GM23338 (cell line): ENCODE results near the gene KAT2B. TPM values are rescaled to one million over a fixed set of nuclear protein-coding genes. Genes with fewer than 3 reads are reported as not detected.

Experiments used
- ATAC-seq: fragments of 200-7000 bp; cut with Tn5 transposase; 3 replicates; pipeline ENCODE4 v1.9.1; 2020
- DNase-seq: peaks from one replicate; pipeline ENCODE4 v3.0.0-alpha.2; 2015; ENCODE audit warnings: low spot score
- H2AFZ ChIP-seq: fragments of 200-600 bp; sonication (generic); 2 replicates; pipeline ENCODE4 v1.8.0; 2016; ENCODE audit warnings: antibody characterized with exemption, mild to moderate bottlenecking, moderate library complexity
- H3F3A ChIP-seq: fragments of 200-600 bp; sonication (generic); replicated peaks from 2 replicates; pipeline ENCODE4 v1.8.0; 2017; ENCODE audit warnings: antibody characterized with exemption, mixed run types, low read depth
- H3K27ac ChIP-seq: fragments of 200-600 bp; sonication (generic); 2 replicates; pipeline ENCODE4 v1.6.1; 2016; ENCODE audit warnings: low read depth
- H3K27me3 ChIP-seq: fragments of 200-600 bp; sonication (generic); 2 replicates; pipeline ENCODE4 v1.8.0; 2016; ENCODE audit warnings: mild to moderate bottlenecking, mixed run types, moderate library complexity; ENCODE audit not compliant: insufficient read depth
- H3K36me3 ChIP-seq: fragments of 200-600 bp; sonication (generic); 2 replicates; pipeline ENCODE4 v1.8.0; 2016; ENCODE audit warnings: mild to moderate bottlenecking; ENCODE audit not compliant: insufficient read depth
- H3K4me1 ChIP-seq: fragments of 200-600 bp; sonication (generic); 2 replicates; pipeline ENCODE4 v1.8.0; 2016; ENCODE audit warnings: mild to moderate bottlenecking, moderate library complexity; ENCODE audit not compliant: insufficient read depth
- H3K4me2 ChIP-seq: fragments of 200-600 bp; sonication (generic); 2 replicates; pipeline ENCODE4 v1.7.1; 2017; ENCODE audit warnings: mixed run types
- H3K4me3 ChIP-seq: fragments of 200-600 bp; sonication (generic); 2 replicates; pipeline ENCODE4 v1.6.1; 2016; ENCODE audit warnings: mixed run types
- H3K79me2 ChIP-seq: fragments of 200-600 bp; sonication (generic); replicated peaks from 2 replicates; pipeline ENCODE4 v1.8.0; 2017; ENCODE audit warnings: mild to moderate bottlenecking; ENCODE audit not compliant: insufficient read depth
- H3K9me2 ChIP-seq: fragments of 200-600 bp; sonication (generic); 2 replicates; pipeline ENCODE4 v1.8.0; 2017; ENCODE audit not compliant: insufficient read depth
- H4K20me1 ChIP-seq: fragments of 200-600 bp; sonication (generic); replicated peaks from 2 replicates; pipeline ENCODE4 v1.8.0; 2017; ENCODE audit warnings: mild to moderate bottlenecking; ENCODE audit not compliant: insufficient read depth
- H3K27ac Mint-ChIP-seq: 2 replicates; pipeline ENCODE4 v1.8.0; 2020; ENCODE audit warnings: inconsistent platforms, mild to moderate bottlenecking, moderate library complexity, mixed read lengths
- H3K27me3 Mint-ChIP-seq: 3 replicates; pipeline ENCODE4 v1.8.0; 2022; ENCODE audit warnings: low read depth, mild to moderate bottlenecking, moderate library complexity, mixed read lengths, inconsistent platforms; ENCODE audit not compliant: insufficient read depth, poor library complexity
- H3K36me3 Mint-ChIP-seq: 3 replicates; pipeline ENCODE4 v1.8.0; 2021; ENCODE audit warnings: low read depth, mild to moderate bottlenecking, inconsistent platforms, moderate library complexity, mixed read lengths
- H3K4me1 Mint-ChIP-seq: 3 replicates; pipeline ENCODE4 v1.8.0; 2020; ENCODE audit warnings: mild to moderate bottlenecking, inconsistent platforms, mixed read lengths
- H3K4me3 Mint-ChIP-seq: 3 replicates; pipeline ENCODE4 v1.8.0; 2021; ENCODE audit warnings: moderate library complexity, mild to moderate bottlenecking, inconsistent platforms, mixed read lengths
- H3K9me3 Mint-ChIP-seq: 3 replicates; pipeline ENCODE4 v1.8.0; 2020; ENCODE audit warnings: moderate library complexity, mild to moderate bottlenecking, inconsistent platforms, mixed read lengths
- CREB1 ChIP-seq: fragments of 250-450 bp; sonication (Bioruptor Pico); IDR thresholded peaks from 2 replicates; pipeline ENCODE4 v1.5.0; 2020; ENCODE audit warnings: low read depth, mild to moderate bottlenecking, moderate library complexity
- CTCF ChIP-seq, 2 experiments: fragments of 200-600 bp in 1 of 2; sonication (generic) in 1 of 2; conservative IDR thresholded peaks; 2 replicates each; pipeline versions ENCODE4 v1.5.1 to v1.6.1; 2016 to 2017; ENCODE audit warnings: antibody characterized with exemption in 2 of 2, low read depth in 2 of 2, mild to moderate bottlenecking in 2 of 2, moderate library complexity in 1 of 2
- ETS1 ChIP-seq: IDR thresholded peaks from 2 replicates; pipeline ENCODE4 v1.6.1; 2016; ENCODE audit warnings: antibody characterized with exemption
- EZH2 ChIP-seq: fragments of 200-600 bp; sonication (generic); IDR thresholded peaks from one replicate; pipeline ENCODE4 v1.8.0; 2017; ENCODE audit warnings: antibody characterized with exemption, mild to moderate bottlenecking, low read depth; ENCODE audit not compliant: unreplicated experiment
- EZH2phosphoT487 ChIP-seq: fragments of 200-600 bp; sonication (generic); IDR thresholded peaks from one replicate; pipeline ENCODE4 v1.8.1; 2018; ENCODE audit warnings: antibody characterized with exemption; ENCODE audit not compliant: unreplicated experiment
- JUNB ChIP-seq: IDR thresholded peaks from one replicate; pipeline ENCODE4 v1.6.1; 2016; ENCODE audit warnings: antibody characterized with exemption; ENCODE audit not compliant: unreplicated experiment
- NANOG ChIP-seq: IDR thresholded peaks from 2 replicates; pipeline ENCODE4 v1.6.1; 2016; ENCODE audit warnings: antibody characterized with exemption, borderline replicate concordance
- POLR2AphosphoS5 ChIP-seq: IDR thresholded peaks from 2 replicates; pipeline ENCODE4 v1.6.1; 2016; ENCODE audit warnings: antibody characterized with exemption, low read depth
- REST ChIP-seq: IDR thresholded peaks from one replicate; pipeline ENCODE4 v1.6.1; 2018; ENCODE audit warnings: antibody characterized with exemption; ENCODE audit not compliant: unreplicated experiment
- STAT1 ChIP-seq: IDR thresholded peaks from one replicate; pipeline ENCODE4 v1.6.1; 2016; ENCODE audit warnings: antibody characterized with exemption; ENCODE audit not compliant: unreplicated experiment
- ZNF114 ChIP-seq: fragments of 250-450 bp; sonication (Bioruptor Pico); IDR thresholded peaks from 2 replicates; pipeline ENCODE4 v1.5.0; 2020; ENCODE audit warnings: mild to moderate bottlenecking, moderate library complexity
- ZNF331 ChIP-seq: fragments of 250-450 bp; sonication (Bioruptor Pico); IDR thresholded peaks from 2 replicates; pipeline ENCODE4 v1.5.0; 2020; ENCODE audit warnings: low read depth, mild to moderate bottlenecking, moderate library complexity
- polyA plus RNA-seq: library from polyadenylated mRNA; unstranded; fragments of >200 nt; fragmentation: Nextera tagmentation; extraction: Ambion mirVana; gene quantifications from 2 replicates; pipeline ENCODE4 v1.2.1, GENCODE V29; 2016
- total RNA-seq: library from RNA; depleted of rRNA; stranded (reverse); fragments of >200 nt; shearing (Covaris generic); gene quantifications from 2 replicates; pipeline ENCODE4 v1.2.3, GENCODE V29; 2014

KAT2B gene
- total and polyA plus RNA-seq, 2 experiments from 2014 or later = 1.3 to 4.4 TPM

GRCh38 chr3:20046556-20046955, 6.3 kb downstream of the KAT2B start (continued):
- TF ChIP-seq ETS1 = no peak
- no peak for TF ChIP-seq ZNF114
- no peak for TF ChIP-seq CREB1
- TF ChIP-seq REST = no peak
- TF ChIP-seq EZH2 = no peak
- no peak for TF ChIP-seq JUNB

GRCh38 chr3:20047341-20047779, 7.1 kb downstream of the KAT2B start:
- ATAC-seq (no peak), DNase-seq (no peak)
- Histone ChIP-seq H4K20me1 (no peaks in the 10 kb centered on the region), H3K27me3 (no peaks in the 10 kb centered on the region), H3K9me2 (no peaks in the 10 kb centered on the region), H3K4me2 (no peak overlapping the region), H3K79me2 (no peaks in the 10 kb centered on the region), H3K4me1 (no peaks in the 10 kb centered on the region), H2AFZ (no peak overlapping the region), H3K27ac (no peak overlapping the region), H3F3A (no peaks in the 10 kb centered on the region), H3K36me3 (no peaks in the 10 kb centered on the region), H3K4me3 (no peak overlapping the region)
- H3K27me3 Mint-ChIP-seq = peaks cover 4% of the 10 kb centered on the region
- no peaks in the 10 kb centered on the region for H3K4me1 Mint-ChIP-seq
- no peak overlapping the region for H3K27ac Mint-ChIP-seq
- no peaks in the 10 kb centered on the region for H3K36me3 Mint-ChIP-seq
- no peaks in the 10 kb centered on the region for H3K9me3 Mint-ChIP-seq
- H3K4me3 Mint-ChIP-seq = no peak overlapping the region
- TF ChIP-seq REST (no peak), CTCF (conservative IDR thresholded peaks at IDR 0.05; ENCODE audit: low read depth in 2 of 2) (no peak), NANOG (no peak), STAT1 (no peak), EZH2 (no peak), CREB1 (no peak), POLR2AphosphoS5 (no peak), JUNB (no peak), ZNF331 (CRISPR knock-in tag) (no peak), EZH2phosphoT487 (no peak), ZNF114 (no peak)
